Measurements from ENCODE around the gene TMEM163. TPM values are rescaled to one million over a fixed set of nuclear protein-coding genes. Genes with fewer than 3 reads are reported as not detected.

Gene TMEM163
- total RNA-seq, 2 experiments from 2014 or later: 0.12 TPM; not detected in 1

GRCh38 chr2:134448650-134449049 is 270.1 kb downstream of the TMEM163 start:
- no peak for DNase-seq
- intact Hi-C loops (cut with micrococcal nuclease): no loop called here
- CTCF ChIA-PET: interaction anchor here (0.9 kb wide), 2 partner anchors 330 to 332 kb away, joined by 3 to 6 read pairs; no protein-coding TSS in a partner anchor
- H3K36me3 Mint-ChIP-seq: no peaks in the 10 kb centered on the region
- no peaks in the 10 kb centered on the region for H3K9me3 Mint-ChIP-seq
- no peak overlapping the region for H3K27ac Mint-ChIP-seq
- H3K4me3 Mint-ChIP-seq: no peak overlapping the region
- H3K27me3 Mint-ChIP-seq: no peaks in the 10 kb centered on the region
- H3K4me1 Mint-ChIP-seq (ENCODE audit: low read depth): no peaks in the 10 kb centered on the region
- POLR2A ChIA-PET: no interaction called here

- Mint-ChIP-seq H3K36me3 (no peaks in the 10 kb centered on the region), H3K9me3 (no peaks in the 10 kb centered on the region), H3K27me3 (no peaks in the 10 kb centered on the region), H3K4me1 (ENCODE audit: low read depth) (no peaks in the 10 kb centered on the region), H3K27ac (no peak overlapping the region), H3K4me3 (no peak overlapping the region)
- DNase-seq: no peak
- intact Hi-C loops (cut with micrococcal nuclease): no loop called here
- ChIA-PET POLR2A (no interaction called here), CTCF (no interaction called here)
Observed at GRCh38 chr2:134447669-134448068, 271.1 kb downstream of the TMEM163 start.

GRCh38 chr2:134446383-134447017 is 272.3 kb downstream of the TMEM163 start:
- no peak for DNase-seq
- no peaks in the 10 kb centered on the region for H3K27me3 Mint-ChIP-seq
- POLR2A ChIA-PET: no interaction called here
- no peak overlapping the region for H3K4me3 Mint-ChIP-seq
- no peaks in the 10 kb centered on the region for H3K9me3 Mint-ChIP-seq
- H3K36me3 Mint-ChIP-seq: no peaks in the 10 kb centered on the region
- CTCF ChIA-PET: interaction anchor here (0.6 to 1.3 kb wide), 2 partner anchors 328 to 453 kb away, joined by 3 to 5 read pairs; no protein-coding TSS in a partner anchor
- intact Hi-C loops (cut with micrococcal nuclease): no loop called here
- no peak overlapping the region for H3K27ac Mint-ChIP-seq
- no peaks in the 10 kb centered on the region for H3K4me1 Mint-ChIP-seq (ENCODE audit: low read depth)

GRCh38 chr2:134445985-134446382 is 272.8 kb downstream of the TMEM163 start:
- no peaks in the 10 kb centered on the region for H3K27me3 Mint-ChIP-seq
- no peak overlapping the region for H3K27ac Mint-ChIP-seq
- H3K36me3 Mint-ChIP-seq: no peaks in the 10 kb centered on the region
- ChIA-PET POLR2A (no interaction called here), CTCF (interaction anchor here (1.3 kb wide), 1 partner anchor 327 kb away, joined by 5 read pairs; no protein-coding TSS in a partner anchor)
- no peaks in the 10 kb centered on the region for H3K4me1 Mint-ChIP-seq (ENCODE audit: low read depth)
- DNase-seq: no peak
- intact Hi-C loops (cut with micrococcal nuclease): no loop called here
- H3K9me3 Mint-ChIP-seq: no peaks in the 10 kb centered on the region
- no peak overlapping the region for H3K4me3 Mint-ChIP-seq

GRCh38 chr2:134445116-134445515 is 273.7 kb downstream of the TMEM163 start:
- H3K9me3 Mint-ChIP-seq: no peaks in the 10 kb centered on the region
- H3K4me1 Mint-ChIP-seq (ENCODE audit: low read depth): no peaks in the 10 kb centered on the region
- H3K27me3 Mint-ChIP-seq: no peaks in the 10 kb centered on the region
- ChIA-PET POLR2A (no interaction called here), CTCF (no interaction called here)
- H3K27ac Mint-ChIP-seq: no peak overlapping the region
- intact Hi-C loops (cut with micrococcal nuclease): no loop called here
- no peak overlapping the region for H3K4me3 Mint-ChIP-seq
- no peaks in the 10 kb centered on the region for H3K36me3 Mint-ChIP-seq
- DNase-seq: no peak

GRCh38 chr2:134443814-134444480 is 274.9 kb downstream of the TMEM163 start:
- DNase-seq: no peak
- Mint-ChIP-seq H3K9me3 (no peaks in the 10 kb centered on the region), H3K4me3 (no peak overlapping the region), H3K27me3 (no peaks in the 10 kb centered on the region), H3K36me3 (no peaks in the 10 kb centered on the region), H3K4me1 (ENCODE audit: low read depth) (no peaks in the 10 kb centered on the region), H3K27ac (no peak overlapping the region)
- ChIA-PET POLR2A (no interaction called here), CTCF (interaction anchor here (4.4 kb wide), 1 partner anchor 8 kb away, joined by 19 read pairs; no protein-coding TSS in a partner anchor)
- intact Hi-C loops (cut with micrococcal nuclease): no loop called here

GRCh38 chr2:134441153-134441863 is 277.5 kb downstream of the TMEM163 start:
- ChIA-PET CTCF (interaction anchor here (4.4 kb wide), 1 partner anchor 11 kb away, joined by 19 read pairs; no protein-coding TSS in a partner anchor), POLR2A (no interaction called here)
- no peaks in the 10 kb centered on the region for H3K4me1 Mint-ChIP-seq (ENCODE audit: low read depth)

GRCh38 chr2:134440336-134440909 is 278.4 kb downstream of the TMEM163 start:
- CTCF ChIA-PET: interaction anchor here (4.4 kb wide), 1 partner anchor 11 kb away, joined by 19 read pairs; no protein-coding TSS in a partner anchor
- intact Hi-C loops (cut with micrococcal nuclease): no loop called here
- H3K36me3 Mint-ChIP-seq: no peaks in the 10 kb centered on the region

More at GRCh38 chr2:134441153-134441863, 277.5 kb downstream of the TMEM163 start:
- intact Hi-C loops (cut with micrococcal nuclease): no loop called here
- Mint-ChIP-seq H3K36me3 (no peaks in the 10 kb centered on the region), H3K27ac (no peak overlapping the region), H3K4me3 (no peak overlapping the region), H3K27me3 (no peaks in the 10 kb centered on the region), H3K9me3 (no peaks in the 10 kb centered on the region)
- DNase-seq: no peak

GRCh38 chr2:134438371-134438770 is 280.4 kb downstream of the TMEM163 start:
- intact Hi-C loops (cut with micrococcal nuclease): no loop called here
- no peaks in the 10 kb centered on the region for H3K27me3 Mint-ChIP-seq
- CTCF ChIA-PET: interaction anchor here (2.6 kb wide), 1 partner anchor 12 kb away, joined by 9 read pairs; no protein-coding TSS in a partner anchor
- H3K27ac Mint-ChIP-seq: no peak overlapping the region
- DNase-seq: no peak
- peaks cover 3% of the 10 kb centered on the region for H3K36me3 Mint-ChIP-seq
- H3K4me1 Mint-ChIP-seq (ENCODE audit: low read depth): no peaks in the 10 kb centered on the region
- H3K9me3 Mint-ChIP-seq: no peaks in the 10 kb centered on the region
- POLR2A ChIA-PET: no interaction called here
- H3K4me3 Mint-ChIP-seq: no peak overlapping the region

More at GRCh38 chr2:134440336-134440909, 278.4 kb downstream of the TMEM163 start:
- H3K27ac Mint-ChIP-seq: no peak overlapping the region
- H3K4me3 Mint-ChIP-seq: no peak overlapping the region
- DNase-seq: no peak
- H3K4me1 Mint-ChIP-seq (ENCODE audit: low read depth): no peaks in the 10 kb centered on the region
- H3K27me3 Mint-ChIP-seq: no peaks in the 10 kb centered on the region
- no peaks in the 10 kb centered on the region for H3K9me3 Mint-ChIP-seq
- POLR2A ChIA-PET: no interaction called here

- Mint-ChIP-seq H3K4me1 (ENCODE audit: low read depth) (no peaks in the 10 kb centered on the region), H3K27me3 (no peaks in the 10 kb centered on the region), H3K27ac (no peak overlapping the region), H3K9me3 (no peaks in the 10 kb centered on the region), H3K36me3 (peaks cover 3% of the 10 kb centered on the region), H3K4me3 (no peak overlapping the region)
- ChIA-PET CTCF (interaction anchor here (2.3 to 2.6 kb wide), 2 partner anchors 14 to 318 kb away, joined by 5 to 9 read pairs; no protein-coding TSS in a partner anchor), POLR2A (no interaction called here)
- no peak for DNase-seq
- intact Hi-C loops (cut with micrococcal nuclease): no loop called here
Observed at GRCh38 chr2:134436706-134437105, 282.1 kb downstream of the TMEM163 start.

GRCh38 chr2:134435936-134436335 is 282.9 kb downstream of the TMEM163 start:
- DNase-seq: no peak
- ChIA-PET POLR2A (no interaction called here), CTCF (interaction anchor here (0.9 to 3.2 kb wide), 4 partner anchors 12 to 549 kb away, joined by 3 to 10 read pairs (median 4); no protein-coding TSS in a partner anchor)
- H3K9me3 Mint-ChIP-seq: no peaks in the 10 kb centered on the region
- H3K27me3 Mint-ChIP-seq: no peaks in the 10 kb centered on the region
- H3K27ac Mint-ChIP-seq: no peak overlapping the region
- no peak overlapping the region for H3K4me3 Mint-ChIP-seq
- H3K36me3 Mint-ChIP-seq: peaks cover 6% of the 10 kb centered on the region
- intact Hi-C loops (cut with micrococcal nuclease): no loop called here
- H3K4me1 Mint-ChIP-seq (ENCODE audit: low read depth): no peaks in the 10 kb centered on the region

GRCh38 chr2:134435505-134435904 is 283.3 kb downstream of the TMEM163 start:
- no peak for DNase-seq
- CTCF ChIA-PET: interaction anchor here (0.9 to 3.2 kb wide), 4 partner anchors 11 to 549 kb away, joined by 3 to 10 read pairs (median 4); no protein-coding TSS in a partner anchor
- H3K9me3 Mint-ChIP-seq: no peaks in the 10 kb centered on the region
- POLR2A ChIA-PET: no interaction called here
- H3K27ac Mint-ChIP-seq: no peak overlapping the region
- peaks cover 8% of the 10 kb centered on the region for H3K36me3 Mint-ChIP-seq
- intact Hi-C loops (cut with micrococcal nuclease): no loop called here
- no peaks in the 10 kb centered on the region for H3K27me3 Mint-ChIP-seq
- no peak overlapping the region for H3K4me3 Mint-ChIP-seq
- H3K4me1 Mint-ChIP-seq (ENCODE audit: low read depth): no peaks in the 10 kb centered on the region
